Gastroesophageal sphincter (tissue), 4 donors: ENCODE data around the gene TANGO6. TPM values are rescaled to one million over a fixed set of nuclear protein-coding genes. Genes with fewer than 3 reads are reported as not detected.

Experiments
- ATAC-seq: fragments of 150-250 bp; one replicate; pipeline ENCODE4 v1.9.1; 2016; ENCODE audit warnings: mild to moderate bottlenecking, moderate library complexity
- H3K27ac ChIP-seq, 4 donors: fragments of 200-600 bp; sonication (generic) in 3 of 4; 1 replicate in 3 of 4; 2 replicates in 1 of 4; pipeline ENCODE4 v1.5.1; 2016 to 2019
- H3K27me3 ChIP-seq: fragments of 200-600 bp; sonication (generic); one replicate; pipeline ENCODE4 v1.5.1; 2019
- H3K36me3 ChIP-seq, 2 donors: fragments of 200-600 bp; sonication (generic); one replicate each; pipeline ENCODE4 v1.5.1; 2019; ENCODE audit warnings: control low read depth in 1 of 2
- H3K4me1 ChIP-seq, 3 donors: fragments of 200-600 bp; sonication (generic); 1 replicate in 2 of 3; 2 replicates in 1 of 3; pipeline ENCODE4 v1.5.1; 2016 to 2019; ENCODE audit warnings: control low read depth in 2 of 3
- H3K4me3 ChIP-seq, 2 donors: fragments of 200-600 bp; sonication (generic); one replicate each; pipeline ENCODE4 v1.5.1; 2019; ENCODE audit warnings: mild to moderate bottlenecking in 1 of 2, moderate library complexity in 1 of 2
- H3K9me3 ChIP-seq, 3 donors: fragments of 200-600 bp; sonication (generic); one replicate each; pipeline ENCODE4 v1.5.1; 2017 to 2019; ENCODE audit warnings: control low read depth in 2 of 3
- EP300 ChIP-seq: sonication (generic); formaldehyde crosslinking; IDR thresholded peaks from one replicate; pipeline ENCODE4 v1.6.1; 2017; ENCODE audit warnings: antibody characterized with exemption, mild to moderate bottlenecking
- POLR2A ChIP-seq, 2 donors: fragments of 450-650 bp; IDR thresholded peaks; one replicate each; pipeline ENCODE4 v1.6.1; 2017; ENCODE audit warnings: antibody characterized with exemption in 2 of 2, mild to moderate bottlenecking in 2 of 2, moderate library complexity in 1 of 2
- POLR2AphosphoS5 ChIP-seq: sonication (generic); formaldehyde crosslinking; IDR thresholded peaks from one replicate; pipeline ENCODE4 v1.6.1; 2017; ENCODE audit warnings: antibody characterized with exemption
- WGBS, 2 donors: methylation state at CpG; one replicate each; pipeline ENCODE4 v1.1.5; 2018; ENCODE audit warnings: low coverage in 1 of 2; 5-methylcytosine and 5-hydroxymethylcytosine counted together
- total RNA-seq, 4 donors: library from RNA; depleted of rRNA; stranded (reverse); fragments of >200 nt; gene quantifications; one replicate each; pipeline ENCODE4 v1.1.0, GENCODE V29; 2016
- TF ChIP-seq, protein P1 (sequence below), 4 experiments: fragments of 200-600 bp in 2 of 4; fragments of 450-650 bp in 2 of 4; sonication (generic) in 1 of 4; IDR thresholded peaks; one replicate each; pipeline ENCODE4 v1.5.1; 2017 to 2019; ENCODE audit warnings: antibody characterized with exemption in 4 of 4, mild to moderate bottlenecking in 2 of 4, moderate library complexity in 2 of 4

TANGO6 gene
- total RNA-seq, 4 donors from 2014 or later = 19.5 to 29.7 (median 21.0) TPM

DNA sequence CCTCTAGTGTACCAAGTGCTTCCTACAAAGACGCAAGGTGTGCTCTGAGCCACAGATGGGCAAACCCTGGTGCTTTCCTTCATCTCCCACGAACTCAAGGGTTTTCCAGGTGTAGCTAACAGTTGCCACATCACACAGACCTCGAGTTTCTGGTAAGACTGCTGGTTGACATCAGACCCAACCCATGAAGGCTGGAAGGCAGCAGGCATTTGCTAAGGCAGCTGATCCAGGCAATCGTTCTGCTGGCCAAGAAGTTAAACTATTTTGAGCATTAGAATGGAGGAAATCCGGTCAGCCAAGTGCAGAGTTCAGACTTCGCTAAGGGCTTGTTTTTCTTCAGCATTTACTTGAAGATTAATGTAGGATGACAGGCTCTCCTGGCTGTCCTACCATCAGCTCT, 273.6 kb downstream of the TANGO6 start:
- no peak overlapping the region for H3K27ac ChIP-seq
- H3K36me3 ChIP-seq = peaks cover 0 to 92% of the 10 kb centered on the region in 2 donors
- no peak for TF ChIP-seq EP300
- TF ChIP-seq POLR2A (IDR thresholded peaks at IDR 0.05) = no peak
- no peak for TF ChIP-seq POLR2AphosphoS5
- no peaks in the 10 kb centered on the region for H3K9me3 ChIP-seq
- WGBS, 2 donors = 46 to 52% methylated on average over 3 of the region's 6 CpGs
- no peak for ATAC-seq
- no peaks in the 10 kb centered on the region for H3K27me3 ChIP-seq
- peaks cover 0 to 30% (median 0%) of the 10 kb centered on the region in 3 donors for H3K4me1 ChIP-seq
- no peak overlapping the region for H3K4me3 ChIP-seq

DNA sequence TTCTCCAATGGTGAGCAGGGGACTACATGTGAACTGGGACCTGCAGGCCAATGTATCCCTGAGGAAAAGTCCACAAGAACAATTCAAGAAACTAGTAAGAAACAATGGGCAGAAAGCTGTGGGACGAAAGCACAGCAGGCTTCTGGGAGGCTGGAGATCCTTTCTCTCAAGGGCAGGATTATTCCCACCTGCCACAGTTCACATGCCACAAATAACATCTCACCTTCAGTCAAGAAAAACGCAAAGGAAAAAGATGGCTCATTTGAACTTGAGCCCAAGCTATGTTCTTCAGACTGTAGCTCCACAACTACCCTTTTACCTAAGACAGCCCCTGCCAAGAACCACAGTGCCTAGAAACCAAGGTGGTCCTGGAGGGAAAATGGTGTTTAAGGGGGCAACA, 275.1 kb downstream of the TANGO6 start:
- no peak for ATAC-seq
- WGBS, 2 donors = 87 to 100% methylated on average over 1 to 2 of the region's 2 CpGs
- H3K4me1 ChIP-seq = peaks cover 0 to 30% (median 0%) of the 10 kb centered on the region in 3 donors
- no peak overlapping the region for H3K4me3 ChIP-seq
- TF ChIP-seq EP300 (no peak), POLR2AphosphoS5 (no peak), POLR2A (IDR thresholded peaks at IDR 0.05) (no peak)
- TF ChIP-seq, protein P1, sequence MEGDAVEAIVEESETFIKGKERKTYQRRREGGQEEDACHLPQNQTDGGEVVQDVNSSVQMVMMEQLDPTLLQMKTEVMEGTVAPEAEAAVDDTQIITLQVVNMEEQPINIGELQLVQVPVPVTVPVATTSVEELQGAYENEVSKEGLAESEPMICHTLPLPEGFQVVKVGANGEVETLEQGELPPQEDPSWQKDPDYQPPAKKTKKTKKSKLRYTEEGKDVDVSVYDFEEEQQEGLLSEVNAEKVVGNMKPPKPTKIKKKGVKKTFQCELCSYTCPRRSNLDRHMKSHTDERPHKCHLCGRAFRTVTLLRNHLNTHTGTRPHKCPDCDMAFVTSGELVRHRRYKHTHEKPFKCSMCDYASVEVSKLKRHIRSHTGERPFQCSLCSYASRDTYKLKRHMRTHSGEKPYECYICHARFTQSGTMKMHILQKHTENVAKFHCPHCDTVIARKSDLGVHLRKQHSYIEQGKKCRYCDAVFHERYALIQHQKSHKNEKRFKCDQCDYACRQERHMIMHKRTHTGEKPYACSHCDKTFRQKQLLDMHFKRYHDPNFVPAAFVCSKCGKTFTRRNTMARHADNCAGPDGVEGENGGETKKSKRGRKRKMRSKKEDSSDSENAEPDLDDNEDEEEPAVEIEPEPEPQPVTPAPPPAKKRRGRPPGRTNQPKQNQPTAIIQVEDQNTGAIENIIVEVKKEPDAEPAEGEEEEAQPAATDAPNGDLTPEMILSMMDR (IDR thresholded peaks at IDR 0.05) = no peak
- H3K9me3 ChIP-seq = no peaks in the 10 kb centered on the region
- peaks cover 0 to 84% of the 10 kb centered on the region in 2 donors for H3K36me3 ChIP-seq
- H3K27ac ChIP-seq = no peak overlapping the region
- no peaks in the 10 kb centered on the region for H3K27me3 ChIP-seq

DNA sequence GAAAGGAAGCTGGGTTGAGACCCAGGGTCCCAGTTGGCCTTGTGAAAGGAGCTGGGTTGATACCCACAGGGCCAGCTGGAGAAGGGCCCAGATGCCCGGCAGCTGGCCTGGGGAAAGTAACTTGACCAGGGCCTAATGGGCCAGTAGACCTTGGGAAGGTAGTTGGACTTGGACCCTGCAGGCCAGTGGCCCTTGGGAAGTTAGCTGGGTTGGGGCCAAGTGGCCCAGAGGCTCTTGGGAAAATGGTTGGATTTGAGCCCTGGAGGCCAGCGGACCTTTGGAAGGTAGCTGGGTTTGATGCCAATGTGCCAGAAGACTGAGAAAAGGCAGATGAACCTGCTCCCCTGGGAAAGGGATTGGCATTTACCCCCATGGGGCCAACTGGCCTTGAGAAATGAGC, 275.7 kb downstream of the TANGO6 start:
- no peak for ATAC-seq

DNA sequence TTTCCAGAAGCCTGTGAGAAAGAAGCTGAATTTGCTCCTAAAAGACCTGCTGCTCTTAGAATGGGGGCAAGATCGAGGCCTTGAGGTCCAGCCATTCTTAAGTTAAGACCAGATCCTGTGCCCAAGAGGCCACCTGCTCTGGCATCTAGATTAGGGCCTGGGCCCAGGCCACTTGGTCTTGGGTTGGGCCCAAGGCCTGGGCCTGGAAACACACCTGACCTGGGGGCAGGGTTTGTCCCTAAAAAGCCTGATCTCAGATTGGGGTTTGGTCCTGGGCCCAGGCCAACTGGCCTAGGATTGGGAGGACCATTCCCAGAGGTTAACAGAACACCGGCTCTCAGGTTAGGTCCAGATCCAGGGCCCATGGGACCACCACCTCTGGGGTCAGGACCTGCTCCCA, 276.2 kb downstream of the TANGO6 start:
- Histone ChIP-seq H3K4me1 (peaks cover 0 to 30% (median 0%) of the 10 kb centered on the region in 3 donors), H3K4me3 (no peak overlapping the region), H3K9me3 (no peaks in the 10 kb centered on the region), H3K27ac (no peak overlapping the region), H3K36me3 (peaks cover 0 to 73% of the 10 kb centered on the region in 2 donors), H3K27me3 (no peaks in the 10 kb centered on the region)
- no peak for TF ChIP-seq POLR2A (IDR thresholded peaks at IDR 0.05)
- TF ChIP-seq, protein P1 (IDR thresholded peaks at IDR 0.05) = no peak
- TF ChIP-seq EP300 = no peak
- no peak for TF ChIP-seq POLR2AphosphoS5
- no peak for ATAC-seq
- WGBS, 2 donors = no CpG with 5 or more reads among the region's 2 CpGs

More for the DNA sequence above, 275.7 kb downstream of the TANGO6 start:
- TF ChIP-seq, protein P1 (IDR thresholded peaks at IDR 0.05) = no peak
- TF ChIP-seq POLR2A (IDR thresholded peaks at IDR 0.05) (no peak), POLR2AphosphoS5 (no peak), EP300 (no peak)
- Histone ChIP-seq H3K27me3 (no peaks in the 10 kb centered on the region), H3K36me3 (peaks cover 0 to 78% of the 10 kb centered on the region in 2 donors), H3K4me3 (no peak overlapping the region), H3K27ac (no peak overlapping the region), H3K9me3 (no peaks in the 10 kb centered on the region), H3K4me1 (peaks cover 0 to 30% (median 0%) of the 10 kb centered on the region in 3 donors)
- WGBS, 2 donors = 100% methylated on average over 1 of the region's 2 CpGs; no CpG with 5 or more reads in 1 of the 2 donors

DNA sequence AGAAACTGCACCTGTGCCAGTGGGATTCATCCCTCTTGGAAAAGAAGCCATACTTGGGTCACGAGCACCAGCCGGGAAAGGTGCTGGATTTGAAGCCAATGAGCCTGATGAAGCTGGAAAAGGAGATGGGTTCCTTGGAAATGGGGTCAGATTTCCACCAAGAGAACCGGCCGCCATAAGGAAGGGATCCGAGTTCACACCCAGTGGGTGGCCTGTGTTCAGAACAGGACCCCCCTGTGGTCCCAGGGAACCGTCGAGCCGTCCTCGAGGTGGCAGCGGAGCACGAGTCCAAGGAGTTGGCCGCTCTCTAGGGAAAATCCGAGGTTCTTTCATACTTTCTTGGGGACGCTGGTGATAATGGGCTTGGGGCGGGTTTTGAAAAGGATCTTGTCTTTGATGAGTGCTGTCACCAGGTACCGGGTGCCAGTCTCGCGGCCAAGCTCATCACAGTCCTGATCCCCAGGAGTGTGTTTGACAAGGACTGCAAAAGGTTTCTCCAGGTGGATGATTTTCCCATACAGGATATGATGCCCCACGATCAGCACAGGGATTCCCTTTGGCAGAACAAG, 276.8 kb downstream of the TANGO6 start:
- no peak overlapping the region for H3K27ac ChIP-seq
- H3K36me3 ChIP-seq = peaks cover 0 to 66% of the 10 kb centered on the region in 2 donors
- no peaks in the 10 kb centered on the region for H3K27me3 ChIP-seq
- 78 to 95% methylated on average over 7 to 12 of the region's 19 CpGs for WGBS, 2 donors
- no peak for ATAC-seq
- H3K9me3 ChIP-seq = no peaks in the 10 kb centered on the region
- H3K4me1 ChIP-seq = peaks cover 0 to 30% (median 0%) of the 10 kb centered on the region in 3 donors
- TF ChIP-seq, protein P1 (IDR thresholded peaks at IDR 0.05) = no peak
- H3K4me3 ChIP-seq = no peak overlapping the region
